ENCODE results near the gene BID. TPM values are rescaled to one million over a fixed set of nuclear protein-coding genes. Genes with fewer than 3 reads are reported as not detected.

Gene BID
- total RNA-seq, 1 donor from 2014 or later = 16.6 TPM

DNA sequence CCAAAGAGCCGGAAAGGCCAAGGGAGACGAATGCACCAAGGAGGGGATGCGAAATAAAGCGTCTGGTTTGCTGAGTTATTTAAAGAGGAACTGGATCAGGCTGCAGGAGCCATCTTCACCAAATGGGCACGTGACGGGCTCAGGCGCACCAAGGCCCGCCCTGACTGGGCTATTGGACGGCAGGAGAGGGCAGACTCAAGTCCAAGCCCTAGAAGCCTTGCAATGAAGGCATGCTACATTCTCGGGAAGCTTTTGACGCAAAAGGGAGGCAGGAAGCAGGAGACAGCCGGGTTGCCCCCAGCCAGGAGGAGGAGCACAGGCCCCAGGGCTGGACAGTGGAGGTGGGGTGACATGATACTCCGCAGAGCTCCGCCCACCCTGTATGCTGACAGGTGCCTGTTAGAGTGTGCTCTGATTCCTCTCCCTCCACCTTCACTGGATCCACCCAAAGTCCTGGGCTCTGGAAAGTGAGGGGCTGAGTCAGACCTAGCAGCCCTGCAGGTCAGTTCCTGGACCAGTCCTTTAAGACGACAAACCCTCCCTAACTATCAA lies 41.5 kb upstream of the BID start:
- Histone ChIP-seq H3K79me2 (ENCODE audit: low read depth) (no peaks in the 10 kb centered on the region), H3K36me3 (no peaks in the 10 kb centered on the region), H3K9me3 (ENCODE audit: low read depth) (no peaks in the 10 kb centered on the region), H3K4me1 (no peaks in the 10 kb centered on the region), H3K27me3 (no peaks in the 10 kb centered on the region), H3K4me2 (no peak overlapping the region), H3K4me3 (no peak overlapping the region), H3K27ac (no peak overlapping the region), H3F3A (ENCODE audit: low read depth) (no peaks in the 10 kb centered on the region), H4K20me1 (ENCODE audit: low read depth) (no peaks in the 10 kb centered on the region), H2AFZ (replicated peaks) (no peak overlapping the region), H3K9ac (no peak overlapping the region)
- Mint-ChIP-seq H3K9me3 (no peaks in the 10 kb centered on the region), H3K4me1 (peaks cover 3% of the 10 kb centered on the region), H3K27ac (no peak overlapping the region), H3K27me3 (ENCODE audit: insufficient read depth, low read depth) (peaks cover 4% of the 10 kb centered on the region), H3K4me3 (no peak overlapping the region), H3K36me3 (peaks cover 9% of the 10 kb centered on the region)
- no peak for DNase-seq (ENCODE audit: low spot score)
- TF ChIP-seq EZH2 (IDR thresholded peaks at IDR 0.05) (no peak), EZH2phosphoT487 (IDR thresholded peaks at IDR 0.05) (no peak)
- TF ChIP-seq, protein P1, sequence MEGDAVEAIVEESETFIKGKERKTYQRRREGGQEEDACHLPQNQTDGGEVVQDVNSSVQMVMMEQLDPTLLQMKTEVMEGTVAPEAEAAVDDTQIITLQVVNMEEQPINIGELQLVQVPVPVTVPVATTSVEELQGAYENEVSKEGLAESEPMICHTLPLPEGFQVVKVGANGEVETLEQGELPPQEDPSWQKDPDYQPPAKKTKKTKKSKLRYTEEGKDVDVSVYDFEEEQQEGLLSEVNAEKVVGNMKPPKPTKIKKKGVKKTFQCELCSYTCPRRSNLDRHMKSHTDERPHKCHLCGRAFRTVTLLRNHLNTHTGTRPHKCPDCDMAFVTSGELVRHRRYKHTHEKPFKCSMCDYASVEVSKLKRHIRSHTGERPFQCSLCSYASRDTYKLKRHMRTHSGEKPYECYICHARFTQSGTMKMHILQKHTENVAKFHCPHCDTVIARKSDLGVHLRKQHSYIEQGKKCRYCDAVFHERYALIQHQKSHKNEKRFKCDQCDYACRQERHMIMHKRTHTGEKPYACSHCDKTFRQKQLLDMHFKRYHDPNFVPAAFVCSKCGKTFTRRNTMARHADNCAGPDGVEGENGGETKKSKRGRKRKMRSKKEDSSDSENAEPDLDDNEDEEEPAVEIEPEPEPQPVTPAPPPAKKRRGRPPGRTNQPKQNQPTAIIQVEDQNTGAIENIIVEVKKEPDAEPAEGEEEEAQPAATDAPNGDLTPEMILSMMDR (IDR thresholded peaks at IDR 0.05) = no peak

DNA sequence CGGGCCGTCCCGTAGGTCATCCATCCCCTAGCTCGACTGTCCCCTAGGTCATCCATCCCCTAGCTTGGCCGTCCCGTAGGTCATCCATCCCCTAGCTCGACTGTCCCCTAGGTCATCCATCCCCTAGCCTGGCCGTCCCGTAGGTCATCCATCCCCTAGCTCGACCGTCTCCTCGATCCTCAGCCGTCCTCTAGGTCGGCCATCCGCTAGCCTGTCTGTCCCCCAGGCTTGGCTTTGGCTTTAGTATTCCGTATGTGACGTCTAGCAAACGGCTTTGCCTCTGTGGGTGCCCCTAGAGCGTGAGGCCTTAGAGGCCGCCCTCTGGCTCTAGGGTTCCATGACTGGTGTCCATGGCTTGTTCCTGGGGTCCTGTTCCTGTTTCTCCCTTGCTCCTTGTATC lies 40.6 kb upstream of the BID start:
- Histone ChIP-seq H3K9me3 (ENCODE audit: low read depth) (no peaks in the 10 kb centered on the region), H3K36me3 (no peaks in the 10 kb centered on the region), H3K79me2 (ENCODE audit: low read depth) (no peaks in the 10 kb centered on the region), H3F3A (ENCODE audit: low read depth) (no peaks in the 10 kb centered on the region), H3K4me3 (no peak overlapping the region), H4K20me1 (ENCODE audit: low read depth) (no peaks in the 10 kb centered on the region), H3K4me2 (no peak overlapping the region), H3K4me1 (no peaks in the 10 kb centered on the region), H3K27me3 (no peaks in the 10 kb centered on the region), H2AFZ (replicated peaks) (no peak overlapping the region), H3K9ac (no peak overlapping the region), H3K27ac (no peak overlapping the region)
- Mint-ChIP-seq H3K36me3 (peaks cover 9% of the 10 kb centered on the region), H3K4me1 (peaks cover 3% of the 10 kb centered on the region), H3K4me3 (no peak overlapping the region), H3K9me3 (no peaks in the 10 kb centered on the region), H3K27ac (no peak overlapping the region), H3K27me3 (ENCODE audit: insufficient read depth, low read depth) (peaks cover 4% of the 10 kb centered on the region)
- TF ChIP-seq EZH2phosphoT487 (IDR thresholded peaks at IDR 0.05) (no peak), EZH2 (IDR thresholded peaks at IDR 0.05) (no peak)
- TF ChIP-seq, protein P1 (IDR thresholded peaks at IDR 0.05) = no peak
- no peak for DNase-seq (ENCODE audit: low spot score)

DNA sequence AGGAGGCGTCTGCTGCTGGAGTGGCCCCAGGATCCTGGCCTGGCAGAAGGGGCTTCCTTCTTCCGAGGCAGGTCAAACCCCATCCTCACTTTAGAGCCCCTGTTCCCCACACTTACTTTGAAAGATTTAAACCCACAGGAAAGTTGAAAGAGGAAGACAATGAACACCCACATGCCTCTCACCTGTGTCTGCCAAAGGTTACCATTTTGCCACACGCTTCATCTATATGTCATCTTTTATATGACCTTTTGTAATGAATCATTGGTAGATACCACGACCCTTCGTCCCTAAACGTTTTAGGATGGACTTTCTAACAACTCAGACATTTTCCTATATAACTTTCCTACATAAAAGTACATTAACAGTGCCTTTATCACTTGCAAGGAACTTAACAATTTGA lies 39.8 kb upstream of the BID start:
- no peak overlapping the region for H2AFZ ChIP-seq (replicated peaks)
- no peaks in the 10 kb centered on the region for H3F3A ChIP-seq (ENCODE audit: low read depth)
- no peak overlapping the region for H3K27ac ChIP-seq
- peaks cover 7% of the 10 kb centered on the region for H3K36me3 Mint-ChIP-seq
- TF ChIP-seq EZH2phosphoT487 (IDR thresholded peaks at IDR 0.05) = no peak
- no peak for TF ChIP-seq EZH2 (IDR thresholded peaks at IDR 0.05)
- TF ChIP-seq, protein P1 (IDR thresholded peaks at IDR 0.05) = no peak
- H3K4me3 Mint-ChIP-seq = no peak overlapping the region
- H3K4me1 ChIP-seq = no peaks in the 10 kb centered on the region
- no peak overlapping the region for H3K9ac ChIP-seq
- peaks cover 4% of the 10 kb centered on the region for H3K27me3 Mint-ChIP-seq (ENCODE audit: insufficient read depth, low read depth)
- H3K36me3 ChIP-seq = no peaks in the 10 kb centered on the region
- DNase-seq (ENCODE audit: low spot score) = no peak
- H3K4me3 ChIP-seq = no peak overlapping the region
- H3K79me2 ChIP-seq (ENCODE audit: low read depth) = no peaks in the 10 kb centered on the region
- no peaks in the 10 kb centered on the region for H4K20me1 ChIP-seq (ENCODE audit: low read depth)
- no peak overlapping the region for H3K27ac Mint-ChIP-seq
- no peaks in the 10 kb centered on the region for H3K9me3 ChIP-seq (ENCODE audit: low read depth)
- no peaks in the 10 kb centered on the region for H3K9me3 Mint-ChIP-seq
- no peaks in the 10 kb centered on the region for H3K27me3 ChIP-seq
- H3K4me1 Mint-ChIP-seq = peaks cover 2% of the 10 kb centered on the region
- H3K4me2 ChIP-seq = no peak overlapping the region

All from neural progenitor cell (in vitro differentiated cells).